LNCaP clone FGC (cell line): ENCODE data around the gene GALNT9.
"Not testable (repeated sequence)": the region's sequence is repeated elsewhere in the genome, so short reads cannot be mapped to it uniquely, and the experiment has no call there.

ENCODE experiments used
- DNase-seq: peaks from one replicate; pipeline ENCODE4 v3.0.0-alpha.2; 2011; ENCODE audit warnings: low read depth
- H3K4me3 ChIP-seq: 2 replicates; pipeline ENCODE4 v1.5.1; 2011; ENCODE audit warnings: mild to moderate bottlenecking, low read depth, low read length, control low read depth
- TF ChIP-seq, protein P1 (sequence below): IDR thresholded peaks from 2 replicates; pipeline ENCODE4 v1.5.1; 2012; ENCODE audit warnings: mild to moderate bottlenecking; ENCODE audit not compliant: control insufficient read depth, insufficient read depth; ENCODE audit errors: extremely low read depth

GALNT9 gene

DNA sequence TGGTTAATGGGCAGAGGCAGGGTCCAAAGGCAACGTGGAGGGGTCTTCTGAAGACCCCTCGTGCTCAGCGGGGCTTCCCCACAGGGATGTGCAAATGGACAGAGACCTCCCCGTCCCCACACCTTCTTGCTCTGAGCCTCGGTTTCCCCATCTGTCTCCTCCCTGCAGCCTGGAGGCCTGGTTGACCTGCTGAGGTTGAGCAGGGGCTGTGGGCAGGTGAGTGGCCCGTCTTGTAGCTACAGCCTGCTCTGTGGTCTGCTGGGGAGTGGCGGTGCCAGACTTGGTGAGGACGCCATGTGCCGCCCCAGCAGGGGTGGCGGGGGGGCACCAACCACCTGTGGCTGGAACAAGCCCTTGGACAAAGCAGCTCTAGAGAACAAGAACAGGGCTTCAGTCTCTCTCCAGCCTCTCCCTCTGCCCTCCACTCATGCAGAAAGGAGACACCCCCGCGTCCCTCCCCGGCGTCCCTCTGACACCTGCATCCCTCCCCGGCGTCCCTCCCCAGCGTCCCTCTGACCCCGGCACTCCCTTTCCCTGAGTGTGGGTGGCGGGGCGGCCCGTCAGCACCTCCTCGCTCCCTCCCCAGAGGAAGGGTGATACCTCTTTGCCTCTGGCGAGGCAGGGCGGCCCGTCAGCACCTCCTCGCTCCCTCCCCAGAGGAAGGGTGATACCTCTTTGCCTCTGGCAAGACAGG, 101.5 kb downstream of the GALNT9 start:
- no peak for DNase-seq
- H3K4me3 ChIP-seq: no peak overlapping the region
- TF ChIP-seq, protein P1, sequence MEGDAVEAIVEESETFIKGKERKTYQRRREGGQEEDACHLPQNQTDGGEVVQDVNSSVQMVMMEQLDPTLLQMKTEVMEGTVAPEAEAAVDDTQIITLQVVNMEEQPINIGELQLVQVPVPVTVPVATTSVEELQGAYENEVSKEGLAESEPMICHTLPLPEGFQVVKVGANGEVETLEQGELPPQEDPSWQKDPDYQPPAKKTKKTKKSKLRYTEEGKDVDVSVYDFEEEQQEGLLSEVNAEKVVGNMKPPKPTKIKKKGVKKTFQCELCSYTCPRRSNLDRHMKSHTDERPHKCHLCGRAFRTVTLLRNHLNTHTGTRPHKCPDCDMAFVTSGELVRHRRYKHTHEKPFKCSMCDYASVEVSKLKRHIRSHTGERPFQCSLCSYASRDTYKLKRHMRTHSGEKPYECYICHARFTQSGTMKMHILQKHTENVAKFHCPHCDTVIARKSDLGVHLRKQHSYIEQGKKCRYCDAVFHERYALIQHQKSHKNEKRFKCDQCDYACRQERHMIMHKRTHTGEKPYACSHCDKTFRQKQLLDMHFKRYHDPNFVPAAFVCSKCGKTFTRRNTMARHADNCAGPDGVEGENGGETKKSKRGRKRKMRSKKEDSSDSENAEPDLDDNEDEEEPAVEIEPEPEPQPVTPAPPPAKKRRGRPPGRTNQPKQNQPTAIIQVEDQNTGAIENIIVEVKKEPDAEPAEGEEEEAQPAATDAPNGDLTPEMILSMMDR: no peak

DNA sequence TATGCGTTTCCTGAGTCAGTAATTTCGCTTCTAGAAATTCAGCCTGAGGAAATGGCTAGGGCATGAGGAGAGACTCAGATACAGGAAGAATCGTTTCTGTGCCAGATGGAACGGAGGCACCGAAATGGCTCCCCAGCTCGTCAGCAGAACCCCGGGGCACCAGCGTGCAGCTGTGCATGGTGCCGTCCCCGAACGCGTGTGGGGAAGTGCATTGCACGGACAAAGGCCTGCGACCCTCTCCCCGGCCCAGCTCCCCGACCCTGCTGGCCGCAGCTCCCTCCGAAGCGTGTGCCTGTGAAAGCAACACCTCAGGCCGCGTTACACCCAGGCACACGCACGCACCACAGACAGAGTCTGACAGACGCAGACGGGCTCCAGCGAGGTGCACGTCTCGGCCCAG, 102.3 kb downstream of the GALNT9 start:
- H3K4me3 ChIP-seq: no peak overlapping the region
- DNase-seq: no peak
- TF ChIP-seq, protein P1: no peak

DNA sequence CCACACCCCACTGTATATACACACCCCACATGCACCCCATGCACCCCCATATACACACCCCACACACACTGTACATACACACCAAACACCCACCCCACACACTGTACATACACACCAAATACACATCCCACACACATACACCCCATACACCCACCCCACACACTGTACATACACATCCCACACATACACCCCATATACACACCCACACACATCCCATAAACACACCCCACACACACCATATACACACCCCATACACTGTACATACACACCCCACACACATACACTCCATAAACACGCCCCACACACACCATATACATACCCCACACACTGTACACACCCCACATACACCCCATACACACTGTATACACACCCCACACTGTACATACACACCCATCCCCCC, 102.8 kb downstream of the GALNT9 start:
- TF ChIP-seq, protein P1: no peak
- no peak overlapping the region for H3K4me3 ChIP-seq
- DNase-seq: no peak

DNA sequence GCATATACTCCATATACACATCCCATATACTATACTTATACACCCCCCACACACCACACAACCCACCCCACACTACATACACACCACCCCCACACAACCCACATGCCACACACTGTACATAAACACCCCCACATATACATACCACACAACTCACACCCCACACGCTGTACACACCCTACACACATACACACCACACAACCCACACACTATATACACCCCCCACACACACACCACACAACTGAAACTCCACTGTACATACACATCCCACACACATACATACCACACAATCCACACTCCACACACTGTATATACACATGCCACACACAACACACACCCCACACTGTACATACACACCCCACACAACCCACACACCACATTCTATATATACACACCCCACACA, 104.2 kb downstream of the GALNT9 start:
- DNase-seq: no peak
- no peak overlapping the region for H3K4me3 ChIP-seq
- TF ChIP-seq, protein P1: no peak

DNA sequence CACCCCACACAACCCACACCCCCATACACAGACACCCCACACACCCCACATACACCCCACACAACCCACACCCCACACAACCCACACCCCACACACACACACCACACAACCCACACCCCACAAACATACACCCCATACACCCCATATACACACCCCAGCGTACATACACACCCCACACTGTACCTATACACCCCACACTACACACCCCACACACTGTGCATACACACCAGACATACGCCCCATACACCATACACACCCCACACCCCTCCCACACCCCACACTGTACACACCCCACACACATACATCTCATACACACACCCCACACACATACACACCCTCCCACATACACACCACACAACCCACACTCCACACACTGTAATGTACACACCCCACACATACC, 104.9 kb downstream of the GALNT9 start:
- TF ChIP-seq, protein P1: no peak
- no peak for DNase-seq
- H3K4me3 ChIP-seq: no peak overlapping the region

DNA sequence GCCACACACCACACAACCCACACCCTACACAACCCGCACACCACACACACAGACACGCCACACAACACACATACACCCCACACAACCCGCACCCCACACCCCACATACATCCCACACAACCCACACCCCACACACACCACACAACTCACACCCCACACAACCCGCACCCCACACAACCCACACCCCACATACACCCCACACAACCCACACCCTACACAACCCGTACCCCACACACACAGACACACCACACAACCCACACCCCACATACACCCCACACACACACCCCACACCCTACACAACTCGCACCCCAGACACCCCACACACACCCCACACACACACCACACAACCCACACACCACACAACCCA, 106.6 kb downstream of the GALNT9 start:
- H3K4me3 ChIP-seq: no peak overlapping the region
- TF ChIP-seq, protein P1: no peak
- no peak for DNase-seq

DNA sequence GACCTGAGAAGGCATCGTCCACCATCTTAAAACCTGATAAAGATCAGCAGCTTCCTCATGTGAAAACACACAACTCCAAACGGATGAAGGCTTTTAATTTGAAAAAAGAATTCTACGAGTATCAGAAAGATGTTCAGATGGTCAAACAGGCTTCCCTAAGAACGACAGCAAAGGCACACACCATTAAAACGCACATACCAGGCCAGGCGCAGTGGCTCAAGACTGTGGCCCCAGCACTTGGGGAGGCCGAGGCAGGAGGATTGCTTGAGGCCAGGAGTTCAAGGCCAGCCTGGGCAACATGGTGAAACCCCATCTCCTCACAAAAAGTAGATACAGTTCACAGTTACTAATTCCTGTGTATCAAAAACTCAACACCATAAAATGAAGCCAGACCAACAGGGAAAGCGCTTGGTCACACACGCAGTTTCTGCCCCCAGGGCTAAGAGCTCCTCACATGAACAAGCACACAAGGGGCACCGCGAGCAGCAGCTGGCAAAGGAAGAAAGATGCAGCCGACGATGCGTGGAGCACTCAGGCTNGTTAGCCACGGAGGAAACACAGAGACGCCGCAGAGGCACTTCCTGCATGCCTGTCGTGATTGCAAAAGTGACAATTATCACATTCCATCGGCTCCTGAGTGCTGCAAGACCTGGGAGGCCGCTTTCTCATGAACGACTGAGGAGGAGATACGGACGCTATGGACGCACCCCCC, 107.1 kb downstream of the GALNT9 start:
- TF ChIP-seq, protein P1: no peak
- no peak for DNase-seq

DNA sequence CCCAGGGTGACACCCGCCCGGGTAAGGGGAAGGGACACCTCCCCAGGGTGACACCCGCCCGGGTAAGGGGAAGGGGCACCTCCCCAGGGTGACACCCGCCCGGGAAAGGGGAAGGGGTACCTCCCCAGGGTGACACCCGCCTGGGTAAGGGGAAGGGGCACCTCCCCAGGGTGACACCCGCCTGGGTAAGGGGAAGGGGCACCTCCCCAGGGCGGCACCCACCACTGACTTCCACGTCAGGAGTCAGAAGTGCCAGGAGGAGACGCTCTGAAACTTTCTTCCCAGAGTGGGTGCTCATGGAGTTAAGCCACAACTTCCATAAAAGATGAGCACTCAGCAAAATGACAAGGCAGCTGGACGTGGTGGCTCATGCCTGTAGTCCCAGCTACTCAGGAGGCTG, 109.6 kb downstream of the GALNT9 start:
- DNase-seq, H3K4me3 ChIP-seq: not testable (repeated sequence)

More for the DNA sequence above, 107.1 kb downstream of the GALNT9 start:
- H3K4me3 ChIP-seq: no peak overlapping the region
